ENCODE results near the gene RUSF1. TPM values are rescaled to one million over a fixed set of nuclear protein-coding genes. Genes with fewer than 3 reads are reported as not detected.

RUSF1 gene
- total RNA-seq, 4 donors from 2014 or later = 20.2 to 49.2 (median 34.2) TPM

DNA sequence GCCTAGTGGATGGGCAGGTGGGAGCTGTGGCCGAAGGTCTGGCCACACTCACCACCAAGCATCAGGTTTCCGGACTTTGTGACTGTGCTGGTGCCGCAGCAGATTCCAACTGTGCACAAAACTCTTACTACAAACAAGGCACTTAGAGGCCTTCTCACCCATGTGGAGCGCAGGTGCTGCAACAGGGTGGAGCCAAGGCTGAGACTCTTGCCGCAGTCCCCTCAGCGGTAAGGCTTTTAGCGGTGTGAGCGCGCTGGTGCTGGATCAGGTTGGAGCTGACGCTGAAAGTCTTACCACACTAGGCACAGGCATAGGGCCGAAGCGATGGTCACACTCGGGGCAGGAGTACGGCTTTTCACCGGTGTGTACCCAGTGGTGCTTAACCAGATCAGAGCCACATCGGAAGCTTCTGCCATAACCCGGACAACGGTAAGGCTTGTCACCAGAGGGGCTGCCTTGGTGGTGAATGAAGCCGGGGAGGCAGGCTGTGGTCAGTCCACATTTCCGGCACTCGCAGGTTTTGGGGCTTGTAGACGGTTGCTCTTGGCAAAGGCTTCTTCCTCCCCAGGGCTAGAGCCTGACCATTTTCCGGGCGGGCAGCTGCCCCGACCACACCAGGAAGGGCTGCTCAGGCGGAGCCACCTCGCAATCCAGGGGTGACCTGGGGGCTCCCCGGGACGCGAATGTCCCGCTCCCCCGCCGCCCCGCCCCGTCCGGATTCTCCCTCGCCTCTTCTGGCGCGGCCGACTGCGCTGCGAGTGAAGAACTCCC lies 49.9 kb downstream of the RUSF1 start:
- TF ChIP-seq, protein P1, sequence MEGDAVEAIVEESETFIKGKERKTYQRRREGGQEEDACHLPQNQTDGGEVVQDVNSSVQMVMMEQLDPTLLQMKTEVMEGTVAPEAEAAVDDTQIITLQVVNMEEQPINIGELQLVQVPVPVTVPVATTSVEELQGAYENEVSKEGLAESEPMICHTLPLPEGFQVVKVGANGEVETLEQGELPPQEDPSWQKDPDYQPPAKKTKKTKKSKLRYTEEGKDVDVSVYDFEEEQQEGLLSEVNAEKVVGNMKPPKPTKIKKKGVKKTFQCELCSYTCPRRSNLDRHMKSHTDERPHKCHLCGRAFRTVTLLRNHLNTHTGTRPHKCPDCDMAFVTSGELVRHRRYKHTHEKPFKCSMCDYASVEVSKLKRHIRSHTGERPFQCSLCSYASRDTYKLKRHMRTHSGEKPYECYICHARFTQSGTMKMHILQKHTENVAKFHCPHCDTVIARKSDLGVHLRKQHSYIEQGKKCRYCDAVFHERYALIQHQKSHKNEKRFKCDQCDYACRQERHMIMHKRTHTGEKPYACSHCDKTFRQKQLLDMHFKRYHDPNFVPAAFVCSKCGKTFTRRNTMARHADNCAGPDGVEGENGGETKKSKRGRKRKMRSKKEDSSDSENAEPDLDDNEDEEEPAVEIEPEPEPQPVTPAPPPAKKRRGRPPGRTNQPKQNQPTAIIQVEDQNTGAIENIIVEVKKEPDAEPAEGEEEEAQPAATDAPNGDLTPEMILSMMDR (IDR thresholded peaks at IDR 0.05; ENCODE audit: low read depth) = no peak

DNA sequence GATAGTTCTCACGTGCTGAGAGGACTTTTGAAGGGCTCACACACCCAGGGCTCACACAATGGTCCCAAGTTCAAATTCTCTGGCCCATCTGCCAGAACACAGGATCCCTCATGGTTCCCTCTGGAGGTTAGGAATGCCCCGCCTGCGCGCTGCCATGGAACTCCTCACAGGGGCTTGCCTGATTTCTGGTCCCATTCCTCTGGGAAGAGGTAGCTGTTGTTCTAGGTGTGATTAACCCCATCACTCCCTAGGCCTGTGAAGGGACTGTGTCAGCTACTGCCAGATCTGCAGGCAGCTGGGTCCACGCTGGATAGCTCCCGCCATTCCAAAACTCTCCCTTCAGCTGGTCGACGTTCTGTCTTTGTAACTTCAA lies 51.2 kb downstream of the RUSF1 start:
- TF ChIP-seq, protein P1 (IDR thresholded peaks at IDR 0.05; ENCODE audit: low read depth) = no peak

DNA sequence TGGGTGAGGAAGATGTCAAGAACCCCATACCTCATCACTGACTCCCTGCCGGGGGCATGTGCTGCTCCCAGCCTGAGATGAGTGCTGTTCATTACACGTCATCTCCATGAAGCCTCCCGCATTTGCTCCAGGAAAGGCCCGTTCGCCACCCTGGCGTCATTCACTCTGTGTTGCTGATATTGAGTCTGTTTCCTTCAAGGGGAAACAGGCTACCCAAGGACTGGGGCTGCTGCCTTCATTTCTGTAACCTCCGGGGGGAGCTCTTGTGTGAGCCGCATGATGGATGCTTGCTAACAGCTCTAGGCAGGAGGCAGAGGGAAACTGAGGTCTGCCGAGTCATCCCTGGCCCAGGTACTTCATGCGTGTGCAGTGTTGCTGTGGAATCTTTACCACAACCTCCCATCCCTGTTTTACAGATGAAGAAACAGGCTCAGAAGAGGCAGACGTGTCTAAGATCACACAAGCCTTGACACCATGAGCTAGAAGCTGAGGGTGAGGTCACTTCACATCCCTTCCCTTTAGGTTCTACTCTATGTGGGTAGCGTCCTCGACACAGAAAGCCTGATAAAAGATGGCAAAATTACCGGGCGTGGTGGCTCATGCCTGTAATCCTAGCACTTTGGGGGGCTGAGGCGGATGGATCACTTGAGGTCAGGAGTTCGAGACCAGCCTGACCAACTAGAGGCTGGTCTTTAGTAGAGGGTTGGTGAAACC lies 52.4 kb downstream of the RUSF1 start:
- TF ChIP-seq, protein P1 (IDR thresholded peaks at IDR 0.05; ENCODE audit: low read depth) = no peak

DNA sequence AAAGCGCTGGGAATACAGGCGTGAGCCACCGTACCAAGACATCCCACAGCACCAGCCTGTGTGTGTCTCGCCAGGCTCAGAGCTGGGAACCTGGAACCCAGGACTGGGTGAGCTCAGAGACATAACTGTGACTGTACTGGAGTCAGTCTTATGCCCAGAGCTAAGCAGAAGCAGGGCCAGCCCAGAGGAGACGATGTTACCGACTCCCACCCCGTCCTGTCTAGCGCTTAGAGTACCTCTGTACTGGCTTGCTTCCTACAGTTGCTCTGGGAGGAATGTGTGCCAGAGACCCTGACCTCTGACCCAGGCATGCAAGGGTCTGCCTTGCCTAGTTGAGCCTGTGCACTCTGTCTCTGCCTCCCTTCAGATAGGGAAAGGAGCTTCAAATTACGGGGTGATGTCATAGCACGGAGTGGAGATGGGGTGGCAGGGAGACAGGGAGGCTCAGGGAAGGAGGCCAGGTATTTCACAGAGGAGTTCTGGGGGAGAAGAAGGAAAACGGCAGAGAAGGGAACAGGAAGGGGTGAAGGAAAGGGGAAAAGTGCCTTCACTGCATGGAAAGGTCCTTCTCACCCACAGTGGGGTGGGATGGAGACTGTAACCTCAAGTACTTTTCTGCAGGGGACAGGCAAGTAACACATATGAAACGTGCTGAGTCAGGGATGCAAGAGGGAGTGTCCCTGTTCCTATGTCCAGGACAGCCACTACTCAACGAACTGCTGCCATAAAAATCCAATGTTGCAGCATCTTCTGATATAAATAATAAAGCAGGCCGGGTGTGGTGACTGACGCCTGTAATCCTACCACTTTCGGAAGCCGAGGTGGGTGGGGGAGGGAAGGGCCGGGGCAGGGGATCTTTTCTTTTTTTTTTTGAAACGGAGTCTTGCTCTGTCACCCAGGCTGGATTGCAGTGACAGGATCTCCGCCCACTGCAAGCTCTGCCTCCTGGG lies 54.7 kb downstream of the RUSF1 start:
- TF ChIP-seq, protein P1 (IDR thresholded peaks at IDR 0.05; ENCODE audit: low read depth) = no peak

DNA sequence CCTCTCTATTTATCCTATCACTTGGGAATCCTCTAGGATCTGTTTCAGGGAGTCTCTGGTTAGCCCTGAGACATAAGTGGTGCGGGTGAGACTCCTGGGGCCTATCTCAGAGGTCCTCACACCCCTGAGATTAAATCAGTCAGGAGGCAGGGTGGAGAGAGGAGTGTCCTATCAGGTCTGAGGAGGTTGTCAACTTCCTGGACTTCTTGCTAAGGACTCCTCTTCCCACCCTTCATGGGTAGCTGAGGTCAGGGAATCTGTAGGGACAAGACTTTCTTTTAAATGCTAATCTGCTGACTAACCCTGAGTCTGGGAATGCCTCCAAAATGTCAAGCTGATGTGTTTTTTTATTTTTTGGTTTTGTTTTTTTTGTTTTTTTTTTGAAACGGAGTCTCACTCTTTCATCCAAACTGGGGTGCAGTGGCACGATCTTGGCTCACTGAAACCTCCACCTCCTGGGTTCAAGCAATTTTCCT lies 55.5 kb downstream of the RUSF1 start:
- TF ChIP-seq, protein P1 (IDR thresholded peaks at IDR 0.05; ENCODE audit: low read depth) = no peak

DNA sequence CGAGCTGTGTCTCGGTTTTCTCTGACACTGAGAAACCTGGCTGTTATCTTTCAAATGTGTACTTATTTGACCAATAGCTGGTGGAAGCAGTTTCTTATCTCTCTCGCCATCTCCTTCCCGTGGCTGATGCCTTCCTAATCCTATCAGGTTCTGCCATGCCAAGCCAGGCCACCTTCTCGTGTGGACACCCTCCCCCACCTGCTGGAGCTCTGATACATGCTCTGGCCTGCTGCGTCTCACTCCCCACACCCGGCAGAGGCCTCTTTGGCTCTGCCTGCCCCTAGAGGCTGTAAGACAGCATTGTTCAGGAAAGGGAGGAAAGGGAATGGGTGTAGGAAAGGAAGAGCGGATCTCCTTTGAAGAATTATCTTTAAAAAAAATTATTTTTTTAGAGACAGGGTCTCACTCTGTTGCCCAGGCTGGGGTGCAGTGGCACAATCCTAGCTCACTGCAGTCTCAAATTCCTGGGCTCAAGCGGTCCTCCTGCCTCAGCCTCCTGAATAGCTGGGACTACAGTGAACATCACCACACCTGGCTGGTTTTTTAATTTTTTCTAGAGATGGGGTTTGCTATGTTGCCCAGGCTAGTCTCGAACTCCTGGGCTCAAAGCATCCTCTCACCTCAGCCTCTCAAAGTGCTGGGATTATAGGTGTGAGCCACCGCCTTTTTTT lies 56.4 kb downstream of the RUSF1 start:
- TF ChIP-seq, protein P1 (IDR thresholded peaks at IDR 0.05; ENCODE audit: low read depth) = no peak

All from subcutaneous adipose tissue (tissue), 4 donors.